HepG2 (cell line): ENCODE results near the gene LAMA5. TPM values are rescaled to one million over a fixed set of nuclear protein-coding genes. Genes with fewer than 3 reads are reported as not detected.

Experiments
- DNMT3B ChIP-seq: conservative IDR thresholded peaks from 2 replicates; pipeline ENCODE4 v1.6.1; 2016; ENCODE audit warnings: missing biosample characterization, control low read depth
- EEA1 ChIP-seq: sonication (generic); formaldehyde crosslinking; IDR thresholded peaks from 2 replicates; pipeline ENCODE4 v1.5.1; 2020; ENCODE audit warnings: mild to moderate bottlenecking, missing genetic modification reagents, borderline replicate concordance
- FLYWCH1 ChIP-seq: sonication (generic); formaldehyde crosslinking; IDR thresholded peaks from 2 replicates; pipeline ENCODE4 v1.8.1; 2023; ENCODE audit warnings: mild to moderate bottlenecking, missing genetic modification reagents
- ISL2 ChIP-seq: sonication (generic); formaldehyde crosslinking; IDR thresholded peaks from 2 replicates; pipeline ENCODE4 v1.5.0; 2020; ENCODE audit warnings: missing genetic modification reagents
- KDM1A ChIP-seq: IDR thresholded peaks from 2 replicates; pipeline ENCODE4 v1.6.1; 2016; ENCODE audit warnings: missing compliant biosample characterization
- KLF15 ChIP-seq: sonication (generic); formaldehyde crosslinking; IDR thresholded peaks from 2 replicates; pipeline ENCODE4 v1.8.1; 2023; ENCODE audit warnings: borderline replicate concordance, mild to moderate bottlenecking, inconsistent platforms, missing genetic modification reagents, mixed read lengths
- NCOA1 ChIP-seq: sonication (generic); formaldehyde crosslinking; IDR thresholded peaks from 2 replicates; pipeline ENCODE4 v1.9.0; 2021; ENCODE audit warnings: missing genetic modification reagents
- NFKBIZ ChIP-seq: IDR thresholded peaks from 2 replicates; pipeline ENCODE4 v1.6.1; 2018; ENCODE audit warnings: missing genetic modification reagents, missing compliant biosample characterization
- NFRKB ChIP-seq: fragments of 450-650 bp; IDR thresholded peaks from 2 replicates; pipeline ENCODE4 v1.6.1; 2017
- NR2C2 ChIP-seq: sonication (generic); formaldehyde crosslinking; IDR thresholded peaks from 2 replicates; pipeline ENCODE4 v1.4.0; 2020; ENCODE audit warnings: missing genetic modification reagents, mild to moderate bottlenecking, moderate library complexity, borderline replicate concordance
- PLRG1 ChIP-seq: fragments of 450-650 bp; conservative IDR thresholded peaks from 2 replicates; pipeline ENCODE4 v1.6.1; 2016
- REPIN1 ChIP-seq: sonication (generic); formaldehyde crosslinking; IDR thresholded peaks from 2 replicates; pipeline ENCODE4 v1.8.0; 2022; ENCODE audit warnings: missing genetic modification reagents, low read depth, mild to moderate bottlenecking, borderline replicate concordance
- SOX6 ChIP-seq, 2 experiments: fragments of 450-650 bp in 1 of 2; sonication (generic) in 1 of 2; formaldehyde crosslinking in 1 of 2; IDR thresholded peaks; 2 replicates each; pipeline versions ENCODE4 v1.4.0 to v1.6.1; 2017 to 2020; ENCODE audit warnings: antibody characterized with exemption in 1 of 2, mild to moderate bottlenecking in 1 of 2, missing genetic modification reagents in 1 of 2
- XBP1 ChIP-seq: sonication (generic); formaldehyde crosslinking; IDR thresholded peaks from 2 replicates; pipeline ENCODE4 v1.5.0; 2020; ENCODE audit warnings: missing genetic modification reagents
- ZNF101 ChIP-seq: sonication (generic); formaldehyde crosslinking; IDR thresholded peaks from 2 replicates; pipeline ENCODE4 v1.4.0; 2020; ENCODE audit warnings: mild to moderate bottlenecking, low read depth, missing genetic modification reagents, borderline replicate concordance
- ZNF138 ChIP-seq: sonication (generic); formaldehyde crosslinking; IDR thresholded peaks from 2 replicates; pipeline ENCODE4 v1.5.0; 2020; ENCODE audit warnings: mild to moderate bottlenecking, low read depth, missing genetic modification reagents
- ZNF446 ChIP-seq: sonication (generic); formaldehyde crosslinking; IDR thresholded peaks from 2 replicates; pipeline ENCODE4 v1.5.0; 2020; ENCODE audit warnings: mild to moderate bottlenecking, missing genetic modification reagents
- ZNF460 ChIP-seq: sonication (generic); formaldehyde crosslinking; IDR thresholded peaks from 2 replicates; pipeline ENCODE4 v1.5.1; 2020; ENCODE audit warnings: missing genetic modification reagents, mild to moderate bottlenecking, borderline replicate concordance
- ZNF607 ChIP-seq: sonication (generic); formaldehyde crosslinking; IDR thresholded peaks from 2 replicates; pipeline ENCODE4 v1.5.1; 2020; ENCODE audit warnings: missing genetic modification reagents, mild to moderate bottlenecking, borderline replicate concordance
- polyA plus RNA-seq, 8 experiments: library from polyadenylated mRNA; depleted of rRNA in 3 of 8; stranded (reverse) in 7 of 8; unstranded in 1 of 8; fragments of >200 nt; fragmentation: Illumina TruSeq in 4 of 8; extraction: Trizol in 4 of 8; gene quantifications; 2 replicates each; pipeline versions ENCODE4 v1.2.1 to v1.2.3, GENCODE V29; 2011 to 2016; ENCODE audit warnings: low read depth in 4 of 8, missing spikeins in 1 of 8, mixed read lengths in 1 of 8; ENCODE audit not compliant: insufficient read depth in 1 of 8
- total RNA-seq, 5 experiments: library from RNA; depleted of rRNA; stranded (reverse); fragments of >200 nt; fragmentation: Illumina TruSeq; extraction: Trizol; gene quantifications; 2 replicates each; pipeline ENCODE4 v1.2.3, GENCODE V29; 2016; ENCODE audit warnings: low read depth in 1 of 5
- TF ChIP-seq, protein P1 (sequence below): sonication (generic); formaldehyde crosslinking; IDR thresholded peaks from 2 replicates; pipeline ENCODE4 v1.4.0; 2020; ENCODE audit warnings: missing genetic modification reagents, low read depth, mild to moderate bottlenecking, borderline replicate concordance
- TF ChIP-seq, protein P2 (sequence below): sonication (generic); formaldehyde crosslinking; IDR thresholded peaks from 2 replicates; pipeline ENCODE4 v1.4.0; 2020; ENCODE audit warnings: missing genetic modification reagents; ENCODE audit errors: not compliant biosample characterization
- TF ChIP-seq, protein P3 (sequence below): sonication (generic); formaldehyde crosslinking; IDR thresholded peaks from 2 replicates; pipeline ENCODE4 v1.9.0; 2021; ENCODE audit warnings: missing genetic modification reagents, mild to moderate bottlenecking, borderline replicate concordance
- TF ChIP-seq, protein P4 (sequence below): sonication (generic); formaldehyde crosslinking; IDR thresholded peaks from 2 replicates; pipeline ENCODE4 v1.9.0; 2021; ENCODE audit warnings: missing genetic modification reagents, borderline replicate concordance

Gene LAMA5
- total and polyA plus RNA-seq, 2 of the 13 experiments (the other 11 are each of a cell fraction or from before 2014, with no cell fraction given) = 21.0 to 44.7 TPM

GRCh38 chr20:62405108-62405980, 38.2 kb upstream of the LAMA5 start (continued):
- TF ChIP-seq NFKBIZ (CRISPR knock-in tag) = no peak
- TF ChIP-seq, protein P1, sequence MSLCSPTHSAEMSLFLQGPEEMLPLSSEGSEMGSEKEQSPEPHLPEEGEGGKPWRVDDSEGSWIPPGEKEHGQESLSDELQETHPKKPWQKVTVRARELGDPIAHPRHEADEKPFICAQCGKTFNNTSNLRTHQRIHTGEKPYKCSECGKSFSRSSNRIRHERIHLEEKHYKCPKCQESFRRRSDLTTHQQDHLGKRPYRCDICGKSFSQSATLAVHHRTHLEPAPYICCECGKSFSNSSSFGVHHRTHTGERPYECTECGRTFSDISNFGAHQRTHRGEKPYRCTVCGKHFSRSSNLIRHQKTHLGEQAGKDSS (CRISPR knock-in tag) = no peak
- TF ChIP-seq EEA1 (CRISPR knock-in tag) = no peak
- TF ChIP-seq XBP1 (CRISPR knock-in tag) = no peak
- TF ChIP-seq PLRG1 = no peak
- TF ChIP-seq SOX6 (IDR thresholded peaks at IDR 0.05) = no peak
- TF ChIP-seq SOX6 (CRISPR knock-in tag; IDR thresholded peaks at IDR 0.05) = peak; percentile 25; the same call in 1 of the 2 replicates
- TF ChIP-seq REPIN1 = peak; percentile 88; the same call in 1 of the 2 replicates
- no peak for TF ChIP-seq ISL2
- no peak; the same call in 1 of the 2 replicates for TF ChIP-seq ZNF460 (CRISPR knock-in tag)
- TF ChIP-seq KDM1A (CRISPR knock-in tag) = peak; percentile 77
- TF ChIP-seq NR2C2 (CRISPR knock-in tag) = peak; percentile 74; the same call in 1 of the 2 replicates
- no peak for TF ChIP-seq KLF15
- TF ChIP-seq DNMT3B = no peak
- no peak for TF ChIP-seq ZNF607
- TF ChIP-seq FLYWCH1 (CRISPR knock-in tag) = no peak
- no peak for TF ChIP-seq ZNF138
- no peak for TF ChIP-seq ZNF446 (CRISPR knock-in tag)
- TF ChIP-seq NFRKB = no peak
- TF ChIP-seq, protein P2, sequence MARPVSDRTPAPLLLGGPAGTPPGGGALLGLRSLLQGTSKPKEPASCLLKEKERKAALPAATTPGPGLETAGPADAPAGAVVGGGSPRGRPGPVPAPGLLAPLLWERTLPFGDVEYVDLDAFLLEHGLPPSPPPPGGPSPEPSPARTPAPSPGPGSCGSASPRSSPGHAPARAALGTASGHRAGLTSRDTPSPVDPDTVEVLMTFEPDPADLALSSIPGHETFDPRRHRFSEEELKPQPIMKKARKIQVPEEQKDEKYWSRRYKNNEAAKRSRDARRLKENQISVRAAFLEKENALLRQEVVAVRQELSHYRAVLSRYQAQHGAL (CRISPR knock-in tag) = no peak
- TF ChIP-seq ZNF101 = no peak
- TF ChIP-seq, protein P3, sequence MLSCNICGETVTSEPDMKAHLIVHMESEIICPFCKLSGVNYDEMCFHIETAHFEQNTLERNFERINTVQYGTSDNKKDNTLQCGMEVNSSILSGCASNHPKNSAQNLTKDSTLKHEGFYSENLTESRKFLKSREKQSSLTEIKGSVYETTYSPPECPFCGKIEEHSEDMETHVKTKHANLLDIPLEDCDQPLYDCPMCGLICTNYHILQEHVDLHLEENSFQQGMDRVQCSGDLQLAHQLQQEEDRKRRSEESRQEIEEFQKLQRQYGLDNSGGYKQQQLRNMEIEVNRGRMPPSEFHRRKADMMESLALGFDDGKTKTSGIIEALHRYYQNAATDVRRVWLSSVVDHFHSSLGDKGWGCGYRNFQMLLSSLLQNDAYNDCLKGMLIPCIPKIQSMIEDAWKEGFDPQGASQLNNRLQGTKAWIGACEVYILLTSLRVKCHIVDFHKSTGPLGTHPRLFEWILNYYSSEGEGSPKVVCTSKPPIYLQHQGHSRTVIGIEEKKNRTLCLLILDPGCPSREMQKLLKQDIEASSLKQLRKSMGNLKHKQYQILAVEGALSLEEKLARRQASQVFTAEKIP (CRISPR knock-in tag) = no peak
- TF ChIP-seq NCOA1 (CRISPR knock-in tag) = no peak
- TF ChIP-seq, protein P4, sequence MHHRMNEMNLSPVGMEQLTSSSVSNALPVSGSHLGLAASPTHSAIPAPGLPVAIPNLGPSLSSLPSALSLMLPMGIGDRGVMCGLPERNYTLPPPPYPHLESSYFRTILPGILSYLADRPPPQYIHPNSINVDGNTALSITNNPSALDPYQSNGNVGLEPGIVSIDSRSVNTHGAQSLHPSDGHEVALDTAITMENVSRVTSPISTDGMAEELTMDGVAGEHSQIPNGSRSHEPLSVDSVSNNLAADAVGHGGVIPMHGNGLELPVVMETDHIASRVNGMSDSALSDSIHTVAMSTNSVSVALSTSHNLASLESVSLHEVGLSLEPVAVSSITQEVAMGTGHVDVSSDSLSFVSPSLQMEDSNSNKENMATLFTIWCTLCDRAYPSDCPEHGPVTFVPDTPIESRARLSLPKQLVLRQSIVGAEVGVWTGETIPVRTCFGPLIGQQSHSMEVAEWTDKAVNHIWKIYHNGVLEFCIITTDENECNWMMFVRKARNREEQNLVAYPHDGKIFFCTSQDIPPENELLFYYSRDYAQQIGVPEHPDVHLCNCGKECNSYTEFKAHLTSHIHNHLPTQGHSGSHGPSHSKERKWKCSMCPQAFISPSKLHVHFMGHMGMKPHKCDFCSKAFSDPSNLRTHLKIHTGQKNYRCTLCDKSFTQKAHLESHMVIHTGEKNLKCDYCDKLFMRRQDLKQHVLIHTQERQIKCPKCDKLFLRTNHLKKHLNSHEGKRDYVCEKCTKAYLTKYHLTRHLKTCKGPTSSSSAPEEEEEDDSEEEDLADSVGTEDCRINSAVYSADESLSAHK (CRISPR knock-in tag) = no peak
